ENCODE data around the gene SOS2. TPM values are rescaled to one million over a fixed set of nuclear protein-coding genes. Genes with fewer than 3 reads are reported as not detected.

The SOS2 gene
- total RNA-seq, 4 donors from 2014 or later, result 40.1 to 59.8 (median 46.7) TPM

DNA sequence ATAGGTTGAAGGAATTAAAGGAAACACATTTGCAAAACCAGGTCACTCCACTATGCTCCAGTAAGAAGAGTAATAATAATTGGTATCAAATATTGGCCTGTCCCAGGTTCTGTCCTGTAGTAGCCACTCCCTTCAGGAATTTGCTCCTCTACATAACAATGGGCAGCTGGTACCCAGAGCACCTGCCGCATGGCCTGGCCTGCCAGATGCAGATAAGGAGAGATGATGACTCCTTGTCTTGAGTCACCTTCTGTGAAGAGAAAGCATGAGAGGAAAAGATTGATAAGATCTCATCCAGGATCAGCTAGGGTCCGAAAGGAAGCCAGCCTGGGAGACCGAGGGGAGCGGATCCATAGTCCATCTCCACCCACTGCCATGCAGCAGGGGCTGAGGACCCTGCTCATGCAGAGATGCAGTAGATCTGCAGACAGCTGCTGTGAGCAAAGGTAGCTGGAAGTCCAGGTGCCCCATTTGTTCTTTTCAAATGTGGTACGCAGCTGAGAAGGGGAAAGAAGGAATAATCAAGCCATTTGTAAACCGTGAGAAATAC lies 139.3 kb downstream of the SOS2 start:
- no peak for TF ChIP-seq EP300 (IDR thresholded peaks at IDR 0.05)
- TF ChIP-seq, protein P1, sequence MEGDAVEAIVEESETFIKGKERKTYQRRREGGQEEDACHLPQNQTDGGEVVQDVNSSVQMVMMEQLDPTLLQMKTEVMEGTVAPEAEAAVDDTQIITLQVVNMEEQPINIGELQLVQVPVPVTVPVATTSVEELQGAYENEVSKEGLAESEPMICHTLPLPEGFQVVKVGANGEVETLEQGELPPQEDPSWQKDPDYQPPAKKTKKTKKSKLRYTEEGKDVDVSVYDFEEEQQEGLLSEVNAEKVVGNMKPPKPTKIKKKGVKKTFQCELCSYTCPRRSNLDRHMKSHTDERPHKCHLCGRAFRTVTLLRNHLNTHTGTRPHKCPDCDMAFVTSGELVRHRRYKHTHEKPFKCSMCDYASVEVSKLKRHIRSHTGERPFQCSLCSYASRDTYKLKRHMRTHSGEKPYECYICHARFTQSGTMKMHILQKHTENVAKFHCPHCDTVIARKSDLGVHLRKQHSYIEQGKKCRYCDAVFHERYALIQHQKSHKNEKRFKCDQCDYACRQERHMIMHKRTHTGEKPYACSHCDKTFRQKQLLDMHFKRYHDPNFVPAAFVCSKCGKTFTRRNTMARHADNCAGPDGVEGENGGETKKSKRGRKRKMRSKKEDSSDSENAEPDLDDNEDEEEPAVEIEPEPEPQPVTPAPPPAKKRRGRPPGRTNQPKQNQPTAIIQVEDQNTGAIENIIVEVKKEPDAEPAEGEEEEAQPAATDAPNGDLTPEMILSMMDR (IDR thresholded peaks at IDR 0.05), result no peak
- H3K27me3 ChIP-seq, result no peaks in the 10 kb centered on the region
- no peak for DNase-seq (ENCODE audit: extremely low spot score)
- peaks cover 0 to 7% (median 2%) of the 10 kb centered on the region in 4 donors for H3K36me3 ChIP-seq
- intact Hi-C loops (cut with DNase I), result no loop called here
- H3K4me1 ChIP-seq, result no peaks in the 10 kb centered on the region
- H3K27ac ChIP-seq (replicated peaks in 1 of 4), result no peak overlapping the region
- no peaks in the 10 kb centered on the region for H3K9me3 ChIP-seq
- H3K4me3 ChIP-seq, result no peak overlapping the region
- WGBS, result 94% methylated on average over 6 of the region's 6 CpGs

DNA sequence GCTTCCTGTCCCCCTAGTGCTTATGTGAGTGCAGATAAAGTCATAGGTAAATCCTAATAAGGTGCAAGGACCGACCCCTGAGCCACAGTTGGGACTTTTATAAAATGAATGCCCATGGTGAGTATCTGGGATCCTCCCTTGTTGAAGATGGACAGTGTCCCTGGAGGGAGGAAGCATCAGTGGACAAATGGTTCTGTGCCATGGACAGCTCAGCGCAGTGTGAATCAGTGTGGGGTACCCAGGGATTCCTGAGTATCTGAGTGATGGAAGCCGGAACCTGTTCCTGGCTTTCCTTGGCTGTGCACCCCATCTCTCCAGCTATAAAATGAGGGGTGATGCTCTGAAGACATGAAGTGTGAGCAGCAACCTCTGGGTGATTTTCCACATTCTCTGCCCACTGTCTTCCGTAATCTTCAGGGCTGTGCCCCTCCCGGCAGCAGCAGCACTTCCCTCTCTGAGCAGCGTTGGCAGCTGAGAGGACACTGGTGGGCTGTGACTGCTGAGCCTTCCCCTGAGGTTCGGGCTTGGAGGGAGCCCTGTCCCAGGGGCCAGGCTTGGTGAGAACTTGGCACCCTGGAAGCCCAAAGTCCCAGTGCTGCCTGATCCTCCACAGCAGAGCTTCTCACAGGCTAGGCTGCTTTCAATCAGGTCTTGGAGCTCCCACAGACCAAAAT lies 140.0 kb downstream of the SOS2 start:
- TF ChIP-seq EP300 (IDR thresholded peaks at IDR 0.05) (no peak), POLR2A (IDR thresholded peaks at IDR 0.05; ENCODE audit: low read depth) (no peak), POLR2AphosphoS5 (IDR thresholded peaks at IDR 0.05) (no peak)
- TF ChIP-seq, protein P1 (IDR thresholded peaks at IDR 0.05), result no peak
- intact Hi-C loops (cut with DNase I), result no loop called here
- Histone ChIP-seq H3K4me1 (no peaks in the 10 kb centered on the region), H3K27me3 (no peaks in the 10 kb centered on the region), H3K36me3 (peaks cover 0 to 7% (median 2%) of the 10 kb centered on the region in 4 donors), H3K27ac (replicated peaks in 1 of 4) (no peak overlapping the region), H3K9me3 (no peaks in the 10 kb centered on the region), H3K4me3 (no peak overlapping the region)
- no peak for DNase-seq (ENCODE audit: extremely low spot score)
- 81% methylated on average over 7 of the region's 7 CpGs for WGBS

DNA sequence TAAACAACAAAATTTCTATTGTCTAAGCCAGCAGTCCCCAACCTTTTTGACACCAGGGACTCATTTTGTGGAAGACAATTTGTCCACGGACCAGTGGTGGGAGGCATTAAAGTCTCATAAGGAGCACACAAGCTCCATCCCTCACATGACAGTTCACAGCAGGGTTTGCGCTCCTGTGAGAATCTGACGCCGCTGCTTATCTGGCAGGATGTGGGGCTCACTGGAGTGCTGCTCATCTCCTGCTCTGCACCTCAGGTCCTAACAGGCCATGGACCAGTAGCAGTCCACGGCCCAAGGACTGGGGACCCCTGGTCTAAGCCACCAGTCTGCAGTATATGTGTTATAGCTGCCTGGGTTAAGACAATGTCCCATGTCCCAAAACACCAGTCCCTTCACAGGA lies 142.2 kb downstream of the SOS2 start:
- intact Hi-C loops (cut with DNase I), result no loop called here
- H3K27ac ChIP-seq (replicated peaks in 1 of 4), result no peak overlapping the region
- no peaks in the 10 kb centered on the region for H3K27me3 ChIP-seq
- no peaks in the 10 kb centered on the region for H3K9me3 ChIP-seq
- peaks cover 0 to 7% (median 2%) of the 10 kb centered on the region in 4 donors for H3K36me3 ChIP-seq
- TF ChIP-seq POLR2AphosphoS5 (IDR thresholded peaks at IDR 0.05) (no peak), EP300 (IDR thresholded peaks at IDR 0.05) (no peak), POLR2A (IDR thresholded peaks at IDR 0.05; ENCODE audit: low read depth) (no peak)
- TF ChIP-seq, protein P1 (IDR thresholded peaks at IDR 0.05), result no peak
- H3K4me3 ChIP-seq, result no peak overlapping the region
- H3K4me1 ChIP-seq, result no peaks in the 10 kb centered on the region
- 90% methylated on average over 2 of the region's 5 CpGs for whole genome bisulfite sequencing
- no peak for DNase-seq (ENCODE audit: extremely low spot score)

GRCh38 chr14:50088731-50089130 lies 142.6 kb downstream of the SOS2 start:
- Histone ChIP-seq H3K4me3 (no peak overlapping the region), H3K36me3 (peaks cover 0 to 7% (median 2%) of the 10 kb centered on the region in 4 donors), H3K9me3 (no peaks in the 10 kb centered on the region), H3K27ac (replicated peaks in 1 of 4) (no peak overlapping the region), H3K27me3 (no peaks in the 10 kb centered on the region), H3K4me1 (peaks cover 0 to 2% (median 0%) of the 10 kb centered on the region in 4 donors)
- DNase-seq (ENCODE audit: extremely low spot score), result no peak
- WGBS, result 44% methylated on average over 2 of the region's 2 CpGs
- TF ChIP-seq POLR2AphosphoS5 (IDR thresholded peaks at IDR 0.05) (no peak), POLR2A (IDR thresholded peaks at IDR 0.05; ENCODE audit: low read depth) (no peak)
- intact Hi-C loops (cut with DNase I), result no loop called here

DNA sequence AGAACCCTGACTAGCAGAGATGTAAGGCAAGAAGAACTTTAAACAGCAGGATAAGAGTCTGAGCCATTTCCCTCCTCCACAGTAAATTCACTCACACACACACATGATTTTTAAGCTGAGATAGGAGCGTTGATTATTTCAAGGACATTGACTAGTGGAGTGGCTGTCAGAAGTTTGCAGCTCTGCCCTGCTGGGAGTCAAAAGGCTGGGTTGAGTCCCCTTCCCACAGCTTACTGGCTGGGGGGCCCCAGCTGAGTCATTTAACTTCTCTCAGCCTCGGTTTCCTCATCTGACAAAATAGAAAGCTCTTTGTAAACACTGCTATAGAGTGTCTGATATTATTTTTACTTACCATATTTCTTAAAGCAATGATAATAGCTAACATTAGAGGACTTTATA lies 143.3 kb downstream of the SOS2 start:
- no peak for TF ChIP-seq POLR2A (IDR thresholded peaks at IDR 0.05; ENCODE audit: low read depth)
- no peak for TF ChIP-seq EP300 (IDR thresholded peaks at IDR 0.05)
- TF ChIP-seq, protein P1 (IDR thresholded peaks at IDR 0.05), result no peak
- no peak for TF ChIP-seq POLR2AphosphoS5 (IDR thresholded peaks at IDR 0.05)
- Histone ChIP-seq H3K36me3 (peaks cover 0 to 7% (median 2%) of the 10 kb centered on the region in 4 donors), H3K27ac (replicated peaks in 1 of 4) (no peak overlapping the region), H3K27me3 (no peaks in the 10 kb centered on the region), H3K4me3 (no peak overlapping the region), H3K4me1 (peaks cover 0 to 7% (median 0%) of the 10 kb centered on the region in 4 donors), H3K9me3 (no peaks in the 10 kb centered on the region)
- intact Hi-C loops (cut with DNase I), result no loop called here
- WGBS, result 100% methylated on average over 2 of the region's 2 CpGs
- DNase-seq (ENCODE audit: extremely low spot score), result no peak

Measured in esophagus muscularis mucosa (tissue), 4 donors.